ENCODE measurements around the gene SPATA31D3. TPM values are rescaled to one million over a fixed set of nuclear protein-coding genes. Genes with fewer than 3 reads are reported as not detected.

SPATA31D3 gene
- total and polyA plus RNA-seq, 2 donors (not counting 1 experiment from before 2014, with no cell fraction given): not detected

- no peak for DNase-seq
- Mint-ChIP-seq H3K27ac (no peak overlapping the region), H3K4me1 (no peaks in the 10 kb centered on the region), H3K4me3 (no peak overlapping the region), H3K9me3 (ENCODE audit: insufficient read depth) (peaks cover 2% of the 10 kb centered on the region), H3K27me3 (peaks cover 3% of the 10 kb centered on the region)
- POLR2A ChIA-PET: no interaction called here
- H2AFZ ChIP-seq (ENCODE audit: insufficient read depth, low read depth, low read length, poor library complexity, severe bottlenecking): no peak overlapping the region
- H3K36me3 ChIP-seq (replicated peaks in 1 of 2; ENCODE audit: control extremely low read depth in 1 of 2, control insufficient read depth in 1 of 2, extremely low read depth in 1 of 2, insufficient read depth in 2 of 2, low read length in 1 of 2): no peaks in the 10 kb centered on the region
- H3K4me2 ChIP-seq (replicated peaks; ENCODE audit: low read depth, low read length, poor library complexity, severe bottlenecking): no peak overlapping the region
- H3K4me3 ChIP-seq (ENCODE audit: control extremely low read depth in 1 of 5, extremely low read depth in 1 of 5, insufficient read depth in 1 of 5, low read depth in 2 of 5, low read length in 4 of 5): no peak overlapping the region
- no peaks in the 10 kb centered on the region for H4K20me1 ChIP-seq (ENCODE audit: control insufficient read depth, insufficient read depth, low read length, poor library complexity, severe bottlenecking)
- no peaks in the 10 kb centered on the region for H3K27me3 ChIP-seq (replicated peaks in 1 of 4; ENCODE audit: control extremely low read depth in 1 of 4, control insufficient read depth in 3 of 4, insufficient read depth in 4 of 4, low read length in 3 of 4)
- CTCF ChIA-PET: no interaction called here
- no peak for TF ChIP-seq CTCF (IDR thresholded peaks at IDR 0.05)
- no peak for TF ChIP-seq EZH2 (IDR thresholded peaks at IDR 0.05; ENCODE audit: borderline replicate concordance, insufficient read depth, low read depth, low read length, poor library complexity, severe bottlenecking)
- H3K9ac ChIP-seq (ENCODE audit: low read length): no peak overlapping the region
- no peaks in the 10 kb centered on the region for H3K4me1 ChIP-seq (ENCODE audit: control insufficient read depth in 2 of 2, insufficient read depth in 2 of 2, low read length in 2 of 2)
- 80% methylated on average over 1 of the region's 1 CpG for WGBS (ENCODE audit: insufficient coverage)
- intact Hi-C loops (cut with micrococcal nuclease): no loop called here
- H3K79me2 ChIP-seq (ENCODE audit: control insufficient read depth, insufficient read depth, low read length): no peaks in the 10 kb centered on the region
- ATAC-seq (ENCODE audit: low read depth): no peak
- H3K27ac ChIP-seq (ENCODE audit: low read length in 2 of 2): no peak overlapping the region
- no peaks in the 10 kb centered on the region for H3K9me3 ChIP-seq (ENCODE audit: control extremely low read depth in 1 of 3, control insufficient read depth in 2 of 3, insufficient read depth in 1 of 3, low read length in 2 of 3)
Observed at GRCh38 chr9:81894891-81895290, 48.4 kb upstream of the SPATA31D3 start.

DNA sequence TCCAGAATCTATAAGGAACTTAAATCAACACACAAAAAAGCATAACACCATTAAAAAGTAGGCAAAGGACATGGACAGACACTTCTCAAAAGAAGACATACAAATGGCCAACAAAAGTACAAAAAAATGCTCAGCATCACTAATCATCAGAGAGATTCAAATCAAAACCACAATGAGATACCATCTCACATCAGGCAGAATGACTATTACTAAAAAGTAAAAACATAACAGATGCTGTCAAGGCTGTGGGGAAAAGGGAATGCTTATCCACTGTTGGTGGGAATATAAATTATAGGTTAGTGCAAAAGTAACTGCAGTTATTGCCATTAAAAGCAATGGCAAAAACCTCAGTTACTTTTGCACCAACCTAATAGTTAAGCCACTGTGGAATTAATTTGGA is 47.2 kb upstream of the SPATA31D3 start:
- Histone ChIP-seq H3K79me2 (ENCODE audit: control insufficient read depth, insufficient read depth, low read length) (no peaks in the 10 kb centered on the region), H4K20me1 (ENCODE audit: control insufficient read depth, insufficient read depth, low read length, poor library complexity, severe bottlenecking) (no peaks in the 10 kb centered on the region), H3K4me2 (replicated peaks; ENCODE audit: low read depth, low read length, poor library complexity, severe bottlenecking) (no peak overlapping the region), H3K27me3 (replicated peaks in 1 of 4; ENCODE audit: control extremely low read depth in 1 of 4, control insufficient read depth in 3 of 4, insufficient read depth in 4 of 4, low read length in 3 of 4) (no peaks in the 10 kb centered on the region), H3K4me1 (ENCODE audit: control insufficient read depth in 2 of 2, insufficient read depth in 2 of 2, low read length in 2 of 2) (no peaks in the 10 kb centered on the region), H3K36me3 (replicated peaks in 1 of 2; ENCODE audit: control extremely low read depth in 1 of 2, control insufficient read depth in 1 of 2, extremely low read depth in 1 of 2, insufficient read depth in 2 of 2, low read length in 1 of 2) (no peaks in the 10 kb centered on the region), H3K9ac (ENCODE audit: low read length) (no peak overlapping the region), H3K4me3 (ENCODE audit: control extremely low read depth in 1 of 5, extremely low read depth in 1 of 5, insufficient read depth in 1 of 5, low read depth in 2 of 5, low read length in 4 of 5) (no peak overlapping the region), H2AFZ (ENCODE audit: insufficient read depth, low read depth, low read length, poor library complexity, severe bottlenecking) (no peak overlapping the region), H3K9me3 (ENCODE audit: control extremely low read depth in 1 of 3, control insufficient read depth in 2 of 3, insufficient read depth in 1 of 3, low read length in 2 of 3) (no peaks in the 10 kb centered on the region), H3K27ac (ENCODE audit: low read length in 2 of 2) (no peak overlapping the region)
- Mint-ChIP-seq H3K27ac (no peak overlapping the region), H3K9me3 (ENCODE audit: insufficient read depth) (peaks cover 2% of the 10 kb centered on the region), H3K4me1 (no peaks in the 10 kb centered on the region), H3K4me3 (no peak overlapping the region), H3K27me3 (peaks cover 4% of the 10 kb centered on the region)
- ChIA-PET POLR2A (no interaction called here), CTCF (no interaction called here)
- intact Hi-C loops (cut with micrococcal nuclease): no loop called here
- ATAC-seq (ENCODE audit: low read depth) (no peak), DNase-seq (no peak)
- TF ChIP-seq CTCF (IDR thresholded peaks at IDR 0.05): no peak
- no peak for TF ChIP-seq EZH2 (IDR thresholded peaks at IDR 0.05; ENCODE audit: borderline replicate concordance, insufficient read depth, low read depth, low read length, poor library complexity, severe bottlenecking)

Data from B cell (primary cell).